GM19452 (cell line): Measurements from ENCODE around the gene DISP1.
"Not testable (repeated sequence)": the region's sequence is repeated elsewhere in the genome, so short reads cannot be mapped to it uniquely, and the experiment has no call there.

Experiments used
- ATAC-seq: cut with Tn5 transposase; IDR thresholded peaks from one replicate; pipeline ENCODE4 v1.9.1; 2021; ENCODE audit not compliant: unreplicated experiment

DISP1 gene

DNA sequence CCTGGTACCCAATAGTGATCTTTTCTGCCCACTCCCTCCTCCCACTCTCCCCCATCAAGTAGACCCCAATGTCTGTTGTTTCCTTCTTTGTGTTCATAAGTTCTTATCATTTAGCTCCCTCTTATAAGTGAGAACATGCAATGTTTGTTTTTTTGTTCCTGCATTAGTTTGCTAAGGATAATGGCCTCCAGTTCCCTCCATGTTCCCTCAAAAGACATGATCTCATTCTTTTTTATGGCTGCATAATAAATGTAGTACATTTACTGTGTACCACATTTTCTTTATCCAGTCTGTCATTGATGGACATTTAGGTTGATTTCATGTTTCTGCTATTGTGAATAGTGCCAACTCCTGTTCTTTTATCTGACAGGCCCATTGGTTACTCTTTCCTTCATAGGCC is 35.7 kb downstream of the DISP1 start:
- not testable (repeated sequence) for ATAC-seq

DNA sequence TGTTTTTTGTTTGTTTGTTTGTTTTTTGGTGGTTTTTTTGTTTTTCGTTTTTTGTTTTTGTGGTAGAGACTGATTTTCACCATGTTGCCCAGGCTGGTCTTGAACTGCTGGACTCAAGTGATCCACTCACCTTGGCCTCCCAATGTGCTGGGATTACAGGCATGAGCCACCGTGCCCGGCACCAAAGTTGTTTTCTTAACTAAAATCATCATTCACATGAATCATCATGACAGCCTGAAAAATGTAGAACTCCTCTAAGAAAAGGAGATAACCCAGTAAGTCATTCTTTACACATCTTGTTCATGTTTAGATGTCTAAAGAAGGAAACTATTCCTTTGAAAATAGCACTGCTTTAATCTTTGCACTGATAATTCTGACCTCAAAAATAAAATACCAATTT is 37.5 kb downstream of the DISP1 start:
- no peak for ATAC-seq

DNA sequence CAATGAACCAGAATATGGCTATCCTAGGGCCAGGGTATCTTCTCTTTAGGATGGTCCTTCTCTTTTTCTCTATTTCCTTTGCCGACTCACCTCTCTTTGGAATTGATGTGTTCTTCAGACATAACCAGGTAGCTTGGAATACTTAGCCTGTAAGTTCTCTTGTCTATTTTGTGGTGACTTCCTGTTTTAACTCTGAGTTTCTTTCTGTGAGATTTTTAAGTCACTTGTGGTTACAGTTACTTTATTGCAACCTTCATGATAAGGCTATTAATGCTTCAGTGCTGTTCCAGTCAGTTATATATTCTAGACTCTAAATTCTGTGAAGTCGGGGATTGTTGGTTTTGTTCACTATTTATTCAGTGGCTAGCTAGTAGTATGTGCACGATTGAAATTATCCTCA is 46.2 kb downstream of the DISP1 start:
- no peak for ATAC-seq
